Epithelial cell of esophagus (primary cell): Measurements from ENCODE around the gene CLEC2A.
"Not testable (repeated sequence)": the region's sequence is repeated elsewhere in the genome, so short reads cannot be mapped to it uniquely, and the experiment has no call there.

Experiments used
- DNase-seq: peaks from one replicate; pipeline ENCODE4 v3.0.0; 2010; ENCODE audit warnings: low read depth
- H3K4me3 ChIP-seq: 2 replicates; pipeline ENCODE4 v1.5.1; 2011; ENCODE audit warnings: mild to moderate bottlenecking, low read length, control low read depth
- CTCF ChIP-seq: IDR thresholded peaks from 2 replicates; pipeline ENCODE4 v1.5.1; 2011; ENCODE audit warnings: low read depth, mild to moderate bottlenecking, low read length, control low read depth, inconsistent platforms; ENCODE audit not compliant: insufficient read depth; ENCODE audit errors: missing control alignments

The CLEC2A gene

GRCh38 chr12:9969673-9970072 is 37.5 kb upstream of the CLEC2A start:
- no peak overlapping the region for H3K4me3 ChIP-seq
- DNase-seq = no peak
- no peak for TF ChIP-seq CTCF

- no peak for TF ChIP-seq CTCF
- DNase-seq = no peak
Observed at GRCh38 chr12:9961901-9962300, 29.7 kb upstream of the CLEC2A start.

GRCh38 chr12:9961106-9961505 is 28.9 kb upstream of the CLEC2A start:
- no peak overlapping the region for H3K4me3 ChIP-seq
- no peak for DNase-seq
- no peak for TF ChIP-seq CTCF

More at GRCh38 chr12:9961901-9962300, 29.7 kb upstream of the CLEC2A start:
- H3K4me3 ChIP-seq = no peak overlapping the region

- no peak for DNase-seq
- no peak for TF ChIP-seq CTCF
- no peak overlapping the region for H3K4me3 ChIP-seq
Observed at GRCh38 chr12:9960590-9960989, 28.4 kb upstream of the CLEC2A start.

GRCh38 chr12:9957834-9958233 is 25.7 kb upstream of the CLEC2A start:
- TF ChIP-seq CTCF = no peak
- no peak overlapping the region for H3K4me3 ChIP-seq
- no peak for DNase-seq

GRCh38 chr12:9952954-9953729 is 21.0 kb upstream of the CLEC2A start:
- DNase-seq, H3K4me3 ChIP-seq: not testable (repeated sequence)

GRCh38 chr12:9951026-9951675 is 19.0 kb upstream of the CLEC2A start:
- TF ChIP-seq CTCF = no peak
- DNase-seq = no peak
- H3K4me3 ChIP-seq = no peak overlapping the region
